Transverse colon (tissue), 3 donors: ENCODE measurements around the gene PVRIG.
"Not testable (repeated sequence)": the region's sequence is repeated elsewhere in the genome, so short reads cannot be mapped to it uniquely, and the experiment has no call there.

ENCODE experiments used
- CTCF ChIP-seq, 5 experiments: fragments of 200-600 bp in 3 of 5; fragments of 450-650 bp in 2 of 5; sonication (generic) in 3 of 5; IDR thresholded peaks; 1 replicate in 2 of 5; 2 replicates in 3 of 5; pipeline ENCODE4 v1.5.1; 2016 to 2017; ENCODE audit warnings: antibody characterized with exemption in 5 of 5, inconsistent platforms in 3 of 5, mild to moderate bottlenecking in 2 of 5, moderate library complexity in 1 of 5
- POLR2A ChIP-seq: fragments of 450-650 bp; IDR thresholded peaks from one replicate; pipeline ENCODE4 v1.6.1; 2016; ENCODE audit warnings: antibody characterized with exemption, mild to moderate bottlenecking, moderate library complexity

GRCh38 chr7:100259984-100260383 lies 40.2 kb downstream of the PVRIG start:
- TF ChIP-seq POLR2A; CTCF (IDR thresholded peaks at IDR 0.05): not testable (repeated sequence)
